ENCODE data around the gene BCAS3. TPM values are rescaled to one million over a fixed set of nuclear protein-coding genes. Genes with fewer than 3 reads are reported as not detected.

BCAS3 gene
- total and polyA plus RNA-seq, 3 experiments from 2014 or later = 10.7 to 35.3 (median 13.5) TPM

- Mint-ChIP-seq H3K27ac (no peak overlapping the region), H3K36me3 (peaks cover 18 to 33% (median 21%) of the 10 kb centered on the region in 3 donors), H3K4me1 (no peaks in the 10 kb centered on the region), H3K9me3 (peaks cover 2 to 10% (median 6%) of the 10 kb centered on the region in 5 donors), H3K27me3 (no peaks in the 10 kb centered on the region), H3K4me3 (no peak overlapping the region)
- ChIA-PET POLR2A (no interaction called here), CTCF (no interaction called here)
- H3K27me3 ChIP-seq (ENCODE audit: insufficient read depth, low read length, poor library complexity, severe bottlenecking) = no peaks in the 10 kb centered on the region
- no peak for DNase-seq
- H3K36me3 ChIP-seq (ENCODE audit: insufficient read depth, low read length) = no peaks in the 10 kb centered on the region
- no peak overlapping the region for H3K27ac ChIP-seq (ENCODE audit: low read depth, low read length)
- H3K4me3 ChIP-seq (ENCODE audit: low read length) = no peak overlapping the region
- H3K4me1 ChIP-seq (ENCODE audit: insufficient read depth, low read length) = no peaks in the 10 kb centered on the region
- peaks cover 2% of the 10 kb centered on the region for H3K9me3 ChIP-seq (ENCODE audit: low read length)
Measured at GRCh38 chr17:61087024-61087423, 409.4 kb downstream of the BCAS3 start.

- Histone ChIP-seq H3K27ac (ENCODE audit: low read depth, low read length) (no peak overlapping the region), H3K9me3 (ENCODE audit: low read length) (peaks cover 4% of the 10 kb centered on the region), H3K4me1 (ENCODE audit: insufficient read depth, low read length) (no peaks in the 10 kb centered on the region), H3K4me3 (ENCODE audit: low read length) (no peak overlapping the region), H3K27me3 (ENCODE audit: insufficient read depth, low read length, poor library complexity, severe bottlenecking) (no peaks in the 10 kb centered on the region), H3K36me3 (ENCODE audit: insufficient read depth, low read length) (no peaks in the 10 kb centered on the region)
- H3K4me1 Mint-ChIP-seq = no peaks in the 10 kb centered on the region
- no peaks in the 10 kb centered on the region for H3K27me3 Mint-ChIP-seq
- peaks cover 6 to 16% (median 9%) of the 10 kb centered on the region in 5 donors for H3K9me3 Mint-ChIP-seq
- no peak overlapping the region for H3K4me3 Mint-ChIP-seq
- ChIA-PET CTCF (no interaction called here), POLR2A (no interaction called here)
- peak overlapping the region in 1 of 8 donors; percentile 14 for H3K27ac Mint-ChIP-seq
- no peak for DNase-seq
- H3K36me3 Mint-ChIP-seq = peaks cover 18 to 42% (median 25%) of the 10 kb centered on the region in 3 donors
Measured at GRCh38 chr17:61088556-61088955, 410.9 kb downstream of the BCAS3 start.

DNA sequence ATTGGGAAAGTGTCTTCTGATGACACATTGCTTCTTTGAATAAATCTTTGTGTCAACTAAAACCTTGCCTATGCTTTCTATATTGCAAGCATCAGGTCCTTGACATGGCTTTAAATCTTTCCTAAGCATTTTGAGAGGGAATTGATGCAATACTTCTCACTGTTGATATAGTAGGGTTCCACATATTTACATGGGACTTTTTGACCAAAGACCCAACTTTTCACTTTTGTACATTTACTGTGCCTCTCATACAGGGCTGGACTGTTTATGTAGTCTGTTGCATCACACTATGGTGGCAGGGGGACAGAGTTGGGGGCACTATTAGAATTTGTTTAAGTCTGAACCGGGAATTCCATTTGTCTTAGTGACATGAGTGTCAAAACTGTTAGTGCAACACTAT lies 413.4 kb downstream of the BCAS3 start:
- Histone ChIP-seq H3K27ac (ENCODE audit: low read depth, low read length) (no peak overlapping the region), H3K4me1 (ENCODE audit: insufficient read depth, low read length) (no peaks in the 10 kb centered on the region), H3K27me3 (ENCODE audit: insufficient read depth, low read length, poor library complexity, severe bottlenecking) (no peaks in the 10 kb centered on the region), H3K36me3 (ENCODE audit: insufficient read depth, low read length) (no peaks in the 10 kb centered on the region), H3K4me3 (ENCODE audit: low read length) (no peak overlapping the region), H3K9me3 (ENCODE audit: low read length) (peaks cover 4% of the 10 kb centered on the region)
- Mint-ChIP-seq H3K9me3 (peaks cover 6 to 16% (median 12%) of the 10 kb centered on the region in 5 donors), H3K27ac (no peak overlapping the region), H3K4me1 (no peaks in the 10 kb centered on the region), H3K27me3 (no peaks in the 10 kb centered on the region), H3K36me3 (peaks cover 10 to 34% (median 16%) of the 10 kb centered on the region in 3 donors), H3K4me3 (no peak overlapping the region)
- CTCF ChIA-PET = no interaction called here
- POLR2A ChIA-PET = no interaction called here
- no peak for DNase-seq

GRCh38 chr17:61097781-61098180 lies 420.1 kb downstream of the BCAS3 start:
- Mint-ChIP-seq H3K27ac (no peak overlapping the region), H3K27me3 (no peaks in the 10 kb centered on the region), H3K4me3 (no peak overlapping the region), H3K36me3 (peaks cover 2 to 19% (median 11%) of the 10 kb centered on the region in 3 donors), H3K4me1 (no peaks in the 10 kb centered on the region), H3K9me3 (peaks cover 0 to 4% (median 0%) of the 10 kb centered on the region in 5 donors)
- no peaks in the 10 kb centered on the region for H3K9me3 ChIP-seq (ENCODE audit: low read length)
- ChIA-PET CTCF (no interaction called here), POLR2A (no interaction called here)
- DNase-seq = no peak
- no peaks in the 10 kb centered on the region for H3K27me3 ChIP-seq (ENCODE audit: insufficient read depth, low read length, poor library complexity, severe bottlenecking)
- H3K4me3 ChIP-seq (ENCODE audit: low read length) = no peak overlapping the region
- H3K4me1 ChIP-seq (ENCODE audit: insufficient read depth, low read length) = no peaks in the 10 kb centered on the region
- H3K36me3 ChIP-seq (ENCODE audit: insufficient read depth, low read length) = no peaks in the 10 kb centered on the region
- no peak overlapping the region for H3K27ac ChIP-seq (ENCODE audit: low read depth, low read length)

DNA sequence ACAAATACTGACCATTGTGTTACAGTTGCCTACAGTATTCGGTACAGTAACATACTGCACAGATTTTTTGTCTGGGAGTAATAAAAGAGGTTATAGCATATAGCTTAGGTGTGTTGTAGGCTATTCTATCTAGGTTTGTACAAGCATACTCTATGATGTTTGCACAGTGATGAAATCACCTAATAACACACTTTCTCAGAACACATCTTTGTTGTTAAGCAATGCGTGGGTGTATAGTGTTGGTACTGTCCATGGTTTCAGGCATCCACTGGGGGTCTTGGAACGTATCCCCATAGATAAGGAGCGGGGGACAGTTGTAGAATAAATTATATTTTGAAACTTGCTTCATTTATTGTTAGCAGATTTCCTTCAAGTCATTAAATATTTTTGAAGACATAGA lies 428.7 kb downstream of the BCAS3 start:
- Histone ChIP-seq H3K4me3 (ENCODE audit: low read length) (no peak overlapping the region), H3K27me3 (ENCODE audit: insufficient read depth, low read length, poor library complexity, severe bottlenecking) (no peaks in the 10 kb centered on the region), H3K36me3 (ENCODE audit: insufficient read depth, low read length) (no peaks in the 10 kb centered on the region), H3K9me3 (ENCODE audit: low read length) (no peaks in the 10 kb centered on the region), H3K4me1 (ENCODE audit: insufficient read depth, low read length) (no peaks in the 10 kb centered on the region), H3K27ac (ENCODE audit: low read depth, low read length) (no peak overlapping the region)
- no peaks in the 10 kb centered on the region for H3K27me3 Mint-ChIP-seq
- peaks cover 0 to 2% (median 0%) of the 10 kb centered on the region in 5 donors for H3K9me3 Mint-ChIP-seq
- H3K27ac Mint-ChIP-seq = no peak overlapping the region
- peaks cover 2 to 13% (median 2%) of the 10 kb centered on the region in 3 donors for H3K36me3 Mint-ChIP-seq
- no peak for DNase-seq
- no peaks in the 10 kb centered on the region for H3K4me1 Mint-ChIP-seq
- H3K4me3 Mint-ChIP-seq = no peak overlapping the region
- POLR2A ChIA-PET = no interaction called here
- CTCF ChIA-PET = no interaction called here

DNA sequence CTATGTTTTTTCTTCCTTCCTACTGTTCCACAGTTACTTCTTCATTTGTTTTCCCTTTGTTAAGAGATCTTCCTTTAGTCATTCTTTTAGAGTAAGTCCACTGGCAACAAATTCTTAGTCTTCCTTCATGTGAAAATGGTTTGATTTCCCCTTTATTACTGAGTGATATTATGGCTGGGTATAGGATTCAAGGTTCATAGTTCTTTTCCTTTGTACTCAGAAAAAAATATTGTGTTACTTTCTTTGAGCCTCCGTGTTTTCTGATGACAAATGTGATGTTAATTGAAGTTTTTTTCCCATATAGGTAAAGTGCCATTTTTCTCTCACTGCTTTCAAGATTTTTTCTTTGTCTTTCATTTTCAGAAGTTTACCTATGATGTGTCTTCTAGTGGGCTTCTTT lies 438.9 kb downstream of the BCAS3 start:
- CTCF ChIA-PET = no interaction called here
- Histone ChIP-seq H3K27me3 (ENCODE audit: insufficient read depth, low read length, poor library complexity, severe bottlenecking) (no peaks in the 10 kb centered on the region), H3K4me1 (ENCODE audit: insufficient read depth, low read length) (no peaks in the 10 kb centered on the region), H3K36me3 (ENCODE audit: insufficient read depth, low read length) (no peaks in the 10 kb centered on the region), H3K4me3 (ENCODE audit: low read length) (no peak overlapping the region), H3K27ac (ENCODE audit: low read depth, low read length) (no peak overlapping the region), H3K9me3 (ENCODE audit: low read length) (no peaks in the 10 kb centered on the region)
- no peak for DNase-seq
- peaks cover 0 to 14% (median 0%) of the 10 kb centered on the region in 3 donors for H3K36me3 Mint-ChIP-seq
- no peak overlapping the region for H3K4me3 Mint-ChIP-seq
- no peaks in the 10 kb centered on the region for H3K27me3 Mint-ChIP-seq
- peaks cover 2 to 9% (median 7%) of the 10 kb centered on the region in 5 donors for H3K9me3 Mint-ChIP-seq
- POLR2A ChIA-PET = no interaction called here
- H3K27ac Mint-ChIP-seq = no peak overlapping the region
- H3K4me1 Mint-ChIP-seq = peaks cover 0 to 2% (median 0%) of the 10 kb centered on the region in 3 donors

DNA sequence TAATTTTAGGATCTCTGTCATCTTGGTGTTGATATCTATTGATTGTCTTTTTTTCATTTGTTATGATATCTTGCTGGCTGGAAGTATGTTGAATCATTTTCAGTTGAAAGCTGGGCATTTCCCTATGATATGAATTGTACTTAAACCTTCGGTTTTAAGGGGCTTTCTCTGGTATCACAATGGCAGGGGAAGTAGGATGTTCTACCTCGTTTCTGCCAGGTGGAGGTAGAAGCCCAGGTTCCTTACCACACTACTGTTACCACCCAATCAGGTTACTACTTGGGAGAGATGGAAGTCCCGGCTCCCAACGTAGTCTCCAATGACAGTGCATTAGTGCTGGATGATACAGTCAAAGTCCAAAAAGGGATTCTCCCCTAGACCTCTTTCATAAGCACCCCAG lies 440.3 kb downstream of the BCAS3 start:
- Mint-ChIP-seq H3K9me3 (peaks cover 2 to 9% (median 7%) of the 10 kb centered on the region in 5 donors), H3K27me3 (no peaks in the 10 kb centered on the region), H3K4me1 (peaks cover 0 to 2% (median 0%) of the 10 kb centered on the region in 3 donors), H3K4me3 (no peak overlapping the region), H3K36me3 (peaks cover 0 to 14% (median 0%) of the 10 kb centered on the region in 3 donors), H3K27ac (no peak overlapping the region)
- DNase-seq = no peak
- POLR2A ChIA-PET = no interaction called here
- H3K27ac ChIP-seq (ENCODE audit: low read depth, low read length) = no peak overlapping the region
- CTCF ChIA-PET = no interaction called here
- no peaks in the 10 kb centered on the region for H3K27me3 ChIP-seq (ENCODE audit: insufficient read depth, low read length, poor library complexity, severe bottlenecking)
- no peak overlapping the region for H3K4me3 ChIP-seq (ENCODE audit: low read length)
- H3K36me3 ChIP-seq (ENCODE audit: insufficient read depth, low read length) = no peaks in the 10 kb centered on the region
- H3K9me3 ChIP-seq (ENCODE audit: low read length) = no peaks in the 10 kb centered on the region
- H3K4me1 ChIP-seq (ENCODE audit: insufficient read depth, low read length) = no peaks in the 10 kb centered on the region

- POLR2A ChIA-PET = no interaction called here
- DNase-seq = no peak
Measured at GRCh38 chr17:61118871-61119270, 441.2 kb downstream of the BCAS3 start.

More at GRCh38 chr17:61118871-61119270, 441.2 kb downstream of the BCAS3 start:
- H3K4me1 ChIP-seq (ENCODE audit: insufficient read depth, low read length) = no peaks in the 10 kb centered on the region
- no peaks in the 10 kb centered on the region for H3K9me3 ChIP-seq (ENCODE audit: low read length)
- no peaks in the 10 kb centered on the region for H3K27me3 Mint-ChIP-seq
- H3K4me3 Mint-ChIP-seq = no peak overlapping the region
- CTCF ChIA-PET = no interaction called here
- H3K9me3 Mint-ChIP-seq = peaks cover 2 to 9% (median 7%) of the 10 kb centered on the region in 5 donors
- H3K27ac Mint-ChIP-seq = no peak overlapping the region
- H3K4me1 Mint-ChIP-seq = peaks cover 0 to 2% (median 0%) of the 10 kb centered on the region in 3 donors
- no peak overlapping the region for H3K4me3 ChIP-seq (ENCODE audit: low read length)
- no peak overlapping the region for H3K27ac ChIP-seq (ENCODE audit: low read depth, low read length)
- H3K27me3 ChIP-seq (ENCODE audit: insufficient read depth, low read length, poor library complexity, severe bottlenecking) = no peaks in the 10 kb centered on the region
- H3K36me3 Mint-ChIP-seq = peaks cover 0 to 14% (median 0%) of the 10 kb centered on the region in 3 donors
- H3K36me3 ChIP-seq (ENCODE audit: insufficient read depth, low read length) = no peaks in the 10 kb centered on the region
